Mucosa of rectum (tissue), 2 donors: ENCODE results near the gene OR4P4.

Experiments
- H3K27ac ChIP-seq, 2 donors: one replicate each; pipeline ENCODE4 v1.7.0; 2013; ENCODE audit warnings: inconsistent platforms in 2 of 2, low read depth in 2 of 2, low read length in 2 of 2
- H3K27me3 ChIP-seq, 2 donors: one replicate each; pipeline ENCODE4 v1.7.0; 2013; ENCODE audit warnings: low read length in 2 of 2; ENCODE audit not compliant: control insufficient read depth in 2 of 2, insufficient read depth in 2 of 2
- H3K36me3 ChIP-seq, 2 donors: one replicate each; pipeline ENCODE4 v1.7.0; 2013; ENCODE audit warnings: low read length in 2 of 2; ENCODE audit not compliant: control insufficient read depth in 2 of 2, insufficient read depth in 2 of 2
- H3K4me1 ChIP-seq, 2 donors: one replicate each; pipeline ENCODE4 v1.7.0; 2013; ENCODE audit warnings: low read length in 2 of 2, mild to moderate bottlenecking in 1 of 2; ENCODE audit not compliant: control insufficient read depth in 2 of 2, insufficient read depth in 2 of 2
- H3K4me3 ChIP-seq, 2 donors: one replicate each; pipeline ENCODE4 v1.7.0; 2013; ENCODE audit warnings: low read length in 2 of 2
- H3K9ac ChIP-seq, 2 donors: one replicate each; pipeline ENCODE4 v1.7.0; 2013; ENCODE audit warnings: low read length in 2 of 2, low read depth in 1 of 2, mild to moderate bottlenecking in 1 of 2
- H3K9me3 ChIP-seq, 2 donors: one replicate each; pipeline ENCODE4 v1.7.0; 2013; ENCODE audit warnings: low read length in 2 of 2; ENCODE audit not compliant: control insufficient read depth in 2 of 2
- donor health status: healthy.
- donor health status: Normal muscosa, but diverticular disease.

Gene OR4P4

GRCh38 chr11:55673860-55674259, 38.9 kb downstream of the OR4P4 start:
- Histone ChIP-seq H3K9me3 (no peaks in the 10 kb centered on the region), H3K27me3 (no peaks in the 10 kb centered on the region), H3K9ac (no peak overlapping the region), H3K36me3 (no peaks in the 10 kb centered on the region), H3K27ac (no peak overlapping the region), H3K4me3 (no peak overlapping the region), H3K4me1 (no peaks in the 10 kb centered on the region)
